ENCODE data around the gene SMCO2.

SMCO2 gene

GRCh38 chr12:27502021-27502435 lies 55.5 kb downstream of the SMCO2 start:
- no peak for DNase-seq

DNA sequence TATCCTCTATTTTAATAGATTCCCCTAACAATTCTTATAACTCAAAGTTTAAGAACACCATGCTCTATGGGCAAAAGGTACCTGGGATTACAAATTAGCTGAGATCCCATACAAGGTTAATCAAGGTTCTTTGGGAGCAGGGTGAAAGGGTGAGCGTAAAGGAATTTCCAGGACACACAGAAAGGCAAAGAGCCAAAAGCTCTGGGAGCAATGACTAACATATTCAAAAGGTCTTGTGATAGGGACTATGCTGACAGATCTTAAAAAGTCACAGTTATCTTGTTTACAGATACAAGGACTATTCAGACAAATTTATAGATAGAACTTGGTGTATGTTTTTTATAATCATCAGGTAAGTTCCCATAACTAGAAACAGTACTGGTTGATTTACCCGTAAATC lies 58.0 kb downstream of the SMCO2 start:
- no peak for DNase-seq

- DNase-seq = no peak
These were observed 58.6 kb downstream of the SMCO2 start for GRCh38 chr12:27505109-27505508.

- DNase-seq = no peak
These were observed 59.2 kb downstream of the SMCO2 start for GRCh38 chr12:27505761-27506160.

DNA sequence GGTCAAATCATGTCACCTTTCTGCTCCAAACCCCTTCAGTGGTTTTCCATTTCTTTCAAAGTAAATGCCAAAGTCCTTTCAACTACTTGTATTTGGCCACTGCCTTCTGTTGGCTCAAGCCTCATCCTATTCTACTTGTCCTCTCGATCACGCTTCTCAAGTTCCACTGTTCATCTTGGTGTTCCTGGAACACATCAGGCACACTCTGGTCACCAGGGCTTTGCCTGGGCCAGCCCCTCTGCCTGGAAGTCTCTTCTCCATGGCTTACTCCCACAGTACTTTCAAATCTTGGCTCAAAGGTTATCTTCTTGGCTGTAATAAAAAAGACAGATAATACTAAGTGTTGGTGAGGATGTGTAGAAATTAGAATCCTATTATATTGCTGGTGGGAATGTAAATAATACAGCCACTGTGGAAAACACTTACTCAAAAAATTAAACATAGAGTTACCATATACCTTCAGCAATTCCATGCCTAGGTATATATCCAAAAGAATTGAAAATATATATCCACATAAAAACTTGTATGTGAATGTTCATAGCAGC lies 60.2 kb downstream of the SMCO2 start:
- no peak for DNase-seq

GRCh38 chr12:27508736-27509431 lies 62.3 kb downstream of the SMCO2 start:
- no peak for DNase-seq

GRCh38 chr12:27511031-27511722 lies 64.6 kb downstream of the SMCO2 start:
- DNase-seq = no peak

GRCh38 chr12:27511723-27512045 lies 65.1 kb downstream of the SMCO2 start:
- DNase-seq = no peak

- no peak for DNase-seq
These were observed 66.8 kb downstream of the SMCO2 start for GRCh38 chr12:27513155-27513824.

DNA sequence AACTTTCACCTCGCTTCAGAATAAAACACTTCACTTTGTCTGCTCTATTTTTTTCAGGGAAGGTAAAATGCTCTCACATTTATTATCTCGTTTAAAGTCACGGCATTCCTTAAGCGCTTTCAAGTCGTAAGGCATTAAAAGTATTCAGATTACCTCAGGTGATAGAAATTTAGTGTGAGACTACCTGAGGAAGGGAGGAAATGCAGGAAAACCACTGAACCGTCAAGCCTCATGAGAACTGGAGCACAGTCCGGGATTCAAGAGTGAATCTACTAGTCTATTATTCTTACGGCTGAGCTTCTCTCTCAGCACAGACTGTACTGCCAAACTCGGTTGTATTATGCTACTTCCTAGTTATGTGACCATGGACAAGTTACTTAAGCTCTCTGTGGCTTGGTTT lies 69.1 kb downstream of the SMCO2 start:
- DNase-seq = no peak

GRCh38 chr12:27516625-27517024 lies 70.1 kb downstream of the SMCO2 start:
- DNase-seq = no peak

- no peak for DNase-seq
These were observed 71.0 kb downstream of the SMCO2 start for GRCh38 chr12:27517546-27517945.

DNA sequence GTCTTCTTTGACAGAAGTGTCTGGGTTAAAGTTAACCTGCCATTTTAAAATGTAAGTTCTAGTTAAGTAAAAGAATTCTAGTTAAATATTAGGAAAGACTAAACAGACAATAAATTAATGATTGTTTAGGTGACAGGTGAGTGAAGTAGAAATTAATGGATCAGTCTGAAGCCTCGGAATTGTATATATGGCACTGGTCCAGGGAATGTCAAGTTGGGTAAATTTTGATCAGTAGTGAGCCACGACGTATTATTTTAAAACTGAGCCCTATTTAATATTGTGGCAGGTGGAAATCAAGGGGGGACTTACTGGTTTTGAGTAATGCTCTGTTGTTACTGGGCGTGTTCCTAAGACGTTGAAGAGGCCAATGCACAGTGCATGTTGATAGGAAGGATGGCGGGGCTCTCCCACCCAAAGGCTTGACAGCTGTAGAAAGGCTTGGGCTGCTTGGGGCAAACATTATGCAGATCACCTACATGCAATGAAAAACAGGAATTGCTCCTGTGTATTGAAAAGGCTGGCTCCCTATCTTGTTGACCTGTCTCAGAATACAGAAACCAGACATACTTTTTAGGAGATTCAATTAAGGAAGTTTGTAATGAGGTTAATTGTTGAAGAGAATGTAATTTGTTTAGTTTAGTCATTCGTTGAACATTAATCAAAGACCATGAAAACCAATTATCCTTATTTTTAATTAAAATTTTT lies 71.6 kb downstream of the SMCO2 start:
- no peak for DNase-seq

DNA sequence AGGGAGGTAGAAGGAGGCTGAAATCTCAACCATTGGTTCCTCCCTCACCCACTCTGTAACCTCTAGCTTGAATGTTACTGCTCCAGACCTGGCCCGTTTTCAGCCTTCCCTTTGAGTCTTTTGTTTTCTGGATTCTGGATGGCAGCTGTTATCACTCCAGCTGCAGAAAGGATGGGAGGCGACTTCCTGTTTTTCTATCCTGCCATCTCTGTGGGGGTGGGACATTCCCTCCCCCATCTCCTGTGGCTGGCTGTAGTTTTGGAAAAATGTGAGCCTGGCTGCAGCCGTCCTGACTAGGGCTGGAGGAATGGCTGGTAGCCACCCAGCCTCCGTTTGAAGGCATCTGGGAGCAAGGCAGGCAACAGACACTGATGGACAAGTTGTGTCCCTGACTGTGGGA lies 74.5 kb downstream of the SMCO2 start:
- DNase-seq = no peak

- DNase-seq = no peak
These were observed 75.4 kb downstream of the SMCO2 start for GRCh38 chr12:27521981-27522380.

DNA sequence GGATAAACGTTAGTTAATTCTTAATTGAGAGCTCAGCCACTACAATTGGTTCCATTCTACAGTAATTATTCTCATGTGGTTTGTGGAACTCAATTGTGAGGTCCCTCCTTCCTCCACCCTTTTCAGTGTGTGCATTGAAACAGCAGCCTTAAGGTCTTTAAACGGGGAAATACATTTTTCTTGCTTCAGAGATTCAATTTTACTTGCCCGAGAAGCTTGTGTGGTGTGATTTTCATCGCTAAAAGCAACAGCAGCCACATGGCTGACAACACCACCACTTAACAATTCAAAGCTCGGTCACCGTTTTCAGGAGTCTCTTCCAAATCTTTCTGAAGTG lies 76.7 kb downstream of the SMCO2 start:
- DNase-seq = no peak

DNA sequence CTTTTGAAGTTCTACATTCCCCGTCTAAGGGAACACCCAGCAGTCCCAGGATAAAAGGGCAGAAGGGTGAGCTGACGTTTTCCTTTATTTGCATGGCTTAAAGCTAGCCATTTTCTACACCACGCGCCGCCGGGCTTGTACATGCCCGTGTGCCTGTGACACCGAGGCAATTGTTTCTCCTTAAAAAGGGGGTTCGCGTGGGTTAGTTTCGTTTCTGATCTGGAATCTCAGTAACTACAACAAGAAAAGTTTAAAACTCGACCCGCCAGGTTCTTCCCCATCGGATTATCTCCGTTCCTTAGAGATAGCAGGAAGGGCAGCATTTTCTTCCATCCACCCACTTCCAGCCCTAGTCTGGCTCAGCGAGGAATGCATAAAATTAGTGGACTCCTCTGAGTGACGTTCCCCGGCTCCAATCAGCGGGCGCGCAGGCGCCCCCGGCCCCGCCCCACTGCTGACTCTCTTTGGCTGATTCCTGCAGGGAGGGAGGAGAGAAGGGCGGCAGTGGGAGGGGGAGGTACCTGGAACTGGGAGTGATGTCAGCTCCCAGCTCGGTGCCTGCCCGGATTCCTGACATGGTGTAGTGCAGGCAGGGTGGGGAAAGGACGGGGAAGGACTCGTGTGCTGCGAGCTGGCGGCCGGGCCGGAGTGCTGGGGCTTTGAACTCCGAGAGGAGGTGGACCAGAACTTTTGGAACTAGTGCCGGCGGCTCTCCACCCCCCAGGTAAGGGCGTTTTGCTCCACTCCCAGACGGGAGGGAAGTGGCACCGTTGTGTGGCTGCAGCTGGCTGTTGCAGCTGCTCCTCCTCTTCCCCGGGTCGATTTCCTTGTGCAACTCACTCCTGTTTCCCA lies 77.3 kb downstream of the SMCO2 start, which contains the start of gene PPFIBP1:
Gene PPFIBP1 (plus strand): TSS at position 565 of the 852 bp plus-strand sequence. CDS start 109,191 bp downstream, outside the sequence.
- peak; percentile 89 for DNase-seq

DNA sequence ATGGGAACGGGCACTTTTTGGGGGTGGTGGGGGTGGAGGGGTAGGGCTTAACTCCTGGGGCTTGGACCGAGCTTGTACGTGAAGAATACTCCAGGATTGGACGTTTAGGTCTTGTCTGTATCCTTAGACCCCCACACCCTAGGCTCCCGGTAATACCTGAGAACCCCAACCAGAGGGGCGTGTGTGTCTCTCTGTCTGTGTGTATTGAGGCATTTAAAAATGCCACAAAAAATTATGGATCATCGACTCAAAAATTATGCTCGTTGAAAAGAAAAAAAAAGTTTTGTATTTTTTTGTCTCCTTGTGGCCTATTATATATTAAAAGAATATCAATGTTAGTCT lies 77.9 kb downstream of the SMCO2 start:
- DNase-seq = no peak

GRCh38 chr12:27524839-27525753 lies 78.6 kb downstream of the SMCO2 start:
- no peak for DNase-seq

- DNase-seq = no peak
These were observed 81.0 kb downstream of the SMCO2 start for GRCh38 chr12:27527512-27527911.

DNA sequence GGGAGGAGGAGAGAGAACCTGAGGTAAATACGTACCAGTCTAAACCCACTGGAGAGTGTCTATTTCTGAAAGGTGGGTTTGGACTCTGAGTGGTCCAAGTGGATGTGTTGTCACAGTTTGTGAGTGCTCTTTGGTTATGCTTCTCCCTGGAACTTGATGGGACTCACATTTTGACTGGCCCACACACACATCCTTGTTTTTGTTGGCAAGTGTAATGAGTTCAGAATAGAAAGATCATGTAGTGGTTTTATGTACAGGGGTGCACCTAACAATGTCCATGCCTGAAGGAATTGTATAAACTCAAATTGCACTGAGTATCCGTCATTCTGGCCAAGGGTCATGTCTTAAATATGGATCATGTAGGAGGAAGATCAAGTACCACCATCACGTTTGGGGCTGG lies 82.3 kb downstream of the SMCO2 start:
- no peak for DNase-seq

All from GF-D8 (cell line).